Pancreas (tissue), 10 donors: ENCODE results near the gene PRKCH. TPM values are rescaled to one million over a fixed set of nuclear protein-coding genes. Genes with fewer than 3 reads are reported as not detected.

Experiments used
- ATAC-seq, 4 donors: fragments of 200-7000 bp; cut with Tn5 transposase; one replicate each; pipeline versions ENCODE4 v1.8.0 to v1.9.1; 2020; ENCODE audit warnings: mild to moderate bottlenecking in 4 of 4, moderate library complexity in 4 of 4
- DNase-seq, 6 donors: peaks; one replicate each; pipeline ENCODE4 v3.0.0-alpha.2; 2020
- FAIRE-seq: peaks from 2 replicates; lab custom pipeline; 2012; peaks lifted over from hg19 to GRCh38; lab: Jason Lieb, UNC
- H3K27ac ChIP-seq, 4 donors: fragments of 200-600 bp; sonication (generic); 1 replicate in 3 of 4; 2 replicates in 1 of 4; pipeline versions ENCODE4 v1.5.0 to v1.8.0; 2020
- H3K27me3 ChIP-seq, 4 donors: fragments of 200-600 bp; one replicate each; pipeline ENCODE4 v1.8.0; 2021
- H3K36me3 ChIP-seq, 3 donors: fragments of 200-600 bp; sonication (generic) in 1 of 3; one replicate each; pipeline versions ENCODE4 v1.5.0 to v1.8.0; 2020 to 2021
- H3K4me1 ChIP-seq, 3 donors: fragments of 200-600 bp; one replicate each; pipeline ENCODE4 v1.8.0; 2021
- H3K4me3 ChIP-seq, 4 donors: fragments of 200-600 bp; sonication (generic) in 2 of 4; one replicate each; pipeline versions ENCODE4 v1.5.0 to v1.8.0; 2020 to 2021
- H3K9me3 ChIP-seq, 4 donors: fragments of 200-600 bp; one replicate each; pipeline ENCODE4 v1.8.0; 2021
- WGBS, 2 donors: extraction: QIAGEN DNeasy Blood & Tissue Kit; methylation state at CpG; one replicate each; pipeline ENCODE4 v1.1.7; 2013; 5-methylcytosine and 5-hydroxymethylcytosine counted together
- intact Hi-C, 3 donors: fragments of 100-400 bp; cut with DNase I; formaldehyde crosslinking; loops; one replicate each; pipeline versions ENCODE4 v1.11.1 to v1.14.2; 2022
- polyA plus RNA-seq, 2 donors: library from polyadenylated mRNA; stranded (reverse); fragments of 200-250 nt; gene quantifications; one replicate each; pipeline ENCODE4 v1.2.3, GENCODE V29; 2013
- total RNA-seq, 6 donors: library from RNA; stranded (reverse); fragmentation: NEBNext Ultra II Directional in 4 of 6; extraction: Animal tissue kit (Norgen Biotek cat#: 25700) in 4 of 6; gene quantifications; one replicate each; pipeline versions ENCODE4 v1.2.1 to v1.2.4, GENCODE V29; 2021 to 2023
- TF ChIP-seq, protein P1 (sequence below), 4 donors: fragments of 200-600 bp; sonication (generic) in 3 of 4; IDR thresholded peaks; one replicate each; pipeline versions ENCODE4 v1.5.0 to v1.8.0; 2021; ENCODE audit warnings: antibody characterized with exemption in 4 of 4
- donor health status: healthy with polysubstance abuse.
- donor health status: DM: no; HTN: no; CAD: no; lungs with moderate emphysema.
- donor health status: DM: no; HTN: no; CAD: no.
- donor health status: control.
- donor health status: control.
- donor health status: Bipolar disorder and iron deficiency.
- donor health status: DM: yes; HTN: yes; CAD: no.
- donor health status: DM: no; HTN: no; CAD: no.
- donor health status: DM: no; HTN: no; CAD: no.
- donor health status: DM: yes; HTN: yes; CAD: no.

Gene PRKCH
- total and polyA plus RNA-seq, 8 donors: 3.6 to 16.9 (median 8.9) TPM

DNA sequence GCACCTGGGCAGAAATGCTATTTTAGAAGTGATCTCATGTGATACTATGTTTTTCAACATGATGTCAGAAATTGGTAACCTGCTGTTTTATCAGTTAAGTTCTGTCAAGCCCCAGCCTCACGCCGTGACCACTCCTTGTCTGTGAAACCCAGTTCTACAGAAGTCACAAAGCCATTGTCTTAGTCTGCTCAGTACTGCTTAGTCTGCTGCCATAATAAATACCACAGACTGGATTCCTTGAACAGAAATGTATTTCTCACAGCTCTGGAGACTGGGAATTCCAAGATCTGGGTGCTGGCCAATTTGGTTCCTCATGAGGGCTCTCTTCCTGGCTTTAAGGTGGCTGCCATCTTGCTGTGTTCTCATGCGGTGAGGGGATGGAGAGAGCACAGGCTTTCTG is 176.9 kb downstream of the PRKCH start:
- Histone ChIP-seq H3K9me3 (no peaks in the 10 kb centered on the region), H3K36me3 (no peaks in the 10 kb centered on the region), H3K27me3 (no peaks in the 10 kb centered on the region), H3K4me3 (no peak overlapping the region), H3K4me1 (peaks cover 6 to 31% (median 21%) of the 10 kb centered on the region in 3 donors), H3K27ac (peak overlapping the region in 2 of 4 donors; percentile 69 to 73)
- FAIRE-seq (no peak), DNase-seq (no peak), ATAC-seq (peak in 2 of 4 donors; percentile 14)
- intact Hi-C loops: no loop called here
- TF ChIP-seq, protein P1, sequence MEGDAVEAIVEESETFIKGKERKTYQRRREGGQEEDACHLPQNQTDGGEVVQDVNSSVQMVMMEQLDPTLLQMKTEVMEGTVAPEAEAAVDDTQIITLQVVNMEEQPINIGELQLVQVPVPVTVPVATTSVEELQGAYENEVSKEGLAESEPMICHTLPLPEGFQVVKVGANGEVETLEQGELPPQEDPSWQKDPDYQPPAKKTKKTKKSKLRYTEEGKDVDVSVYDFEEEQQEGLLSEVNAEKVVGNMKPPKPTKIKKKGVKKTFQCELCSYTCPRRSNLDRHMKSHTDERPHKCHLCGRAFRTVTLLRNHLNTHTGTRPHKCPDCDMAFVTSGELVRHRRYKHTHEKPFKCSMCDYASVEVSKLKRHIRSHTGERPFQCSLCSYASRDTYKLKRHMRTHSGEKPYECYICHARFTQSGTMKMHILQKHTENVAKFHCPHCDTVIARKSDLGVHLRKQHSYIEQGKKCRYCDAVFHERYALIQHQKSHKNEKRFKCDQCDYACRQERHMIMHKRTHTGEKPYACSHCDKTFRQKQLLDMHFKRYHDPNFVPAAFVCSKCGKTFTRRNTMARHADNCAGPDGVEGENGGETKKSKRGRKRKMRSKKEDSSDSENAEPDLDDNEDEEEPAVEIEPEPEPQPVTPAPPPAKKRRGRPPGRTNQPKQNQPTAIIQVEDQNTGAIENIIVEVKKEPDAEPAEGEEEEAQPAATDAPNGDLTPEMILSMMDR (IDR thresholded peaks at IDR 0.05): no peak
- WGBS, 2 donors: 28 to 30% methylated on average over 3 of the region's 3 CpGs

DNA sequence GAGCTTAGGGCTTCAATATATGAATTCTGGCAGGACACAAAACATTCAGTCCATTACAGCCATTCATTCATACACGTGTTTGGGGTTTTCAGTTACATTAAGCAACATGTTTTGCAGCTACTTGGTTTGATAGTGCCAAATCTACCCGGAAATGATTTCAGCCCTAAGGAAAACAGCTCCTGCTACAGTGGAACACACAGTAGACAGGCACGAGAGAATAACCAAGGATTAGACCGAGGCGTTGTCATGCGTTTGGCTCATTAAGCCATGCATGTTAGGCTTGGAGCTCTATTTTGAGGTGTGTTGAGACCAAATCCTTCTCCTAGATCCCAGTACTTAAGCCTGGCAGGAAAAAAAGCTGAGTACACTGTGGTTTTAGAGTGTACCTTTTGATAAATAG is 177.4 kb downstream of the PRKCH start:
- TF ChIP-seq, protein P1 (IDR thresholded peaks at IDR 0.05): no peak
- WGBS, 2 donors: 16 to 17% methylated on average over 6 of the region's 6 CpGs
- peaks cover 6 to 36% (median 24%) of the 10 kb centered on the region in 3 donors for H3K4me1 ChIP-seq
- peak overlapping the region in 2 of 4 donors; percentile 69 to 73 for H3K27ac ChIP-seq
- ATAC-seq (peak; percentile 78 to 85 (median 82)), FAIRE-seq (no peak), DNase-seq (no peak)
- no peaks in the 10 kb centered on the region for H3K9me3 ChIP-seq
- no peaks in the 10 kb centered on the region for H3K36me3 ChIP-seq
- no peaks in the 10 kb centered on the region for H3K27me3 ChIP-seq
- H3K4me3 ChIP-seq: no peak overlapping the region
- intact Hi-C loops: no loop called here

DNA sequence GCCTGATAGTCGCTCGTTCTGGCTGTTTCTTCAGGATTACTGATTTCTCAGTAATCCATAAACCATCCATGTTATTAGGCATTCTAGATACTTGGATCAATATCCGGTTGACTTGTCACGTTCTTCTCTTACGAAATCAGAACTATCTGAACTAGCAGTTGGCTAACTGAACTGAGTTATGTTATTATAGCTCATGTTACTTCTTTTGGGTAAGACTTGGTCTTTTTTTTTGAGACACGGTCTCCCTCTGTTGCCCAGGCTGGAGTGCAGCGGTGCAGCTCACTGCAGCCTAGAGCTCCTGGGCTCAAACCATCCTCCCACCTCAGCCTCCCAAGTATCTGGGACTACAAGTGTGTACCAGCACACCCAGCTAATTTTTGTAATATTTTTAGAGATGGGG is 178.6 kb downstream of the PRKCH start:
- H3K4me3 ChIP-seq: no peak overlapping the region
- DNase-seq: no peak
- H3K27me3 ChIP-seq: no peaks in the 10 kb centered on the region
- no peaks in the 10 kb centered on the region for H3K36me3 ChIP-seq
- no peak for ATAC-seq
- TF ChIP-seq, protein P1 (IDR thresholded peaks at IDR 0.05): no peak
- peaks cover 6 to 42% (median 26%) of the 10 kb centered on the region in 3 donors for H3K4me1 ChIP-seq
- FAIRE-seq: no peak
- intact Hi-C loops: no loop called here
- H3K9me3 ChIP-seq: no peaks in the 10 kb centered on the region
- whole genome bisulfite sequencing, 2 donors: 82 to 84% methylated on average over 7 of the region's 7 CpGs
- H3K27ac ChIP-seq: peak overlapping the region in 1 of 4 donors; percentile 73

DNA sequence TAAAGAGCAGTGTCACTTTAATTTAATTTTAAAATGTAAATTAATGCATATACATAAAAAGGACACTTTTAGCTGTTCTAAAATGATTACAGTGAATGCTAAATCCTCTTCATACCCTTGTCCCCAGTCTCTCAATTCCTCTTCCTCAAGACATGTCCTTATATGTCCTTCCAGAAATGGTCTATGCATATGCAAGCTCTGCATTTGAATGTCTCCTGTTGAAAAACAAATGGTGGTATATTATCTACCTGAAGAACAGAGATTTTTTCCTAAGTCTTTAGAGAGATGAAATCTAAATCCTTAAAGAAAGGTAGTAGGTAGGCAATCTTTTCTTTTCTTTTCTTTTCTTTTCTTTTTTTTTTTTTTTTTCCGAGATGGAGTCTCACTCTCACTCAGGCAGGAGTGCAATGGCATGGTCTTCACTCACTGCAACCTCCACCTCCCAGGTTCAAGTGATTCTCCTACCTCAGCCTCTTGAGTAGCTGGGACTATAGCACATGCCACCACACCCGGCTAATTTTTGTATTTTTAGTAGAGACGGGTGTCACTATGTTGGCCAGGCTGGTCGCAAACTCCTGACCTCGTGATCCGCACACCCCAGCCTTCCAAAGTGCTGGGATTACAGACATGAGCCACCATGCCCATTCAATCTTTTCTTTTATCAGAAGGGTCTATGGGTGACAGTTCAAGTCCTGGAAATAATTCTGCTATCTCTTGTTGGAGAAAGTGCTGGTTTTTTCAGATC is 180.5 kb downstream of the PRKCH start:
- peaks cover 6 to 42% (median 26%) of the 10 kb centered on the region in 3 donors for H3K4me1 ChIP-seq
- intact Hi-C loops: no loop called here

More for the DNA sequence above, 180.5 kb downstream of the PRKCH start:
- H3K27ac ChIP-seq: peak overlapping the region in 2 of 4 donors; percentile 65 to 87
- no peak for ATAC-seq
- no peak for DNase-seq
- H3K36me3 ChIP-seq: no peaks in the 10 kb centered on the region
- no peaks in the 10 kb centered on the region for H3K9me3 ChIP-seq
- no peak overlapping the region for H3K4me3 ChIP-seq
- WGBS, 2 donors: 89 to 96% methylated on average over 5 to 6 of the region's 6 CpGs
- TF ChIP-seq, protein P1 (IDR thresholded peaks at IDR 0.05): no peak
- H3K27me3 ChIP-seq: no peaks in the 10 kb centered on the region
- FAIRE-seq: no peak
